Osteoblast (primary cell): ENCODE measurements around the gene ORC2. TPM values are rescaled to one million over a fixed set of nuclear protein-coding genes. Genes with fewer than 3 reads are reported as not detected.
"Not testable (repeated sequence)": the region's sequence is repeated elsewhere in the genome, so short reads cannot be mapped to it uniquely, and the experiment has no call there.

Experiments
- DNase-seq: peaks from one replicate; pipeline ENCODE4 v3.0.0; 2011; ENCODE audit warnings: low spot score, mixed read lengths; ENCODE audit not compliant: insufficient read length; ENCODE audit errors: missing footprints
- H2AFZ ChIP-seq: 2 replicates; pipeline ENCODE4 v1.6.0; 2011; ENCODE audit warnings: mild to moderate bottlenecking, low read length
- H3K27ac ChIP-seq: 2 replicates; pipeline ENCODE4 v1.5.1; 2011; ENCODE audit warnings: mild to moderate bottlenecking, low read depth, low read length, moderate library complexity
- H3K27me3 ChIP-seq: 2 replicates; pipeline ENCODE4 v1.6.0; 2012; ENCODE audit warnings: mild to moderate bottlenecking, control low read depth, inconsistent platforms, low read length, moderate library complexity; ENCODE audit not compliant: insufficient read depth
- H3K36me3 ChIP-seq: 2 replicates; pipeline ENCODE4 v1.5.1; 2011; ENCODE audit warnings: mild to moderate bottlenecking, low read length, control low read depth, moderate library complexity; ENCODE audit not compliant: insufficient read depth
- H3K4me1 ChIP-seq: 2 replicates; pipeline ENCODE4 v1.5.1; 2011; ENCODE audit warnings: mild to moderate bottlenecking, low read length, control low read depth, moderate library complexity; ENCODE audit not compliant: insufficient read depth
- H3K4me2 ChIP-seq: 2 replicates; pipeline ENCODE4 v1.6.0; 2011; ENCODE audit warnings: mild to moderate bottlenecking, low read length; ENCODE audit not compliant: insufficient read depth
- H3K4me3 ChIP-seq: fragments of 200-600 bp; sonication (generic); 3 replicates; pipeline ENCODE4 v1.5.1; 2012; ENCODE audit warnings: mild to moderate bottlenecking, low read length, inconsistent platforms; ENCODE audit not compliant: insufficient read depth
- H3K79me2 ChIP-seq: 2 replicates; pipeline ENCODE4 v1.6.0; 2012; ENCODE audit warnings: mild to moderate bottlenecking, low read length, control low read depth, inconsistent platforms; ENCODE audit not compliant: insufficient read depth
- H3K9me3 ChIP-seq: 2 replicates; pipeline ENCODE4 v1.5.1; 2011; ENCODE audit warnings: low read depth, low read length, control low read depth
- H4K20me1 ChIP-seq: 2 replicates; pipeline ENCODE4 v1.6.0; 2012; ENCODE audit warnings: mild to moderate bottlenecking, low read length, control low read depth; ENCODE audit not compliant: insufficient read depth
- total RNA-seq: library from RNA; depleted of rRNA; stranded (reverse); fragments of >200 nt; gene quantifications from 2 replicates; pipeline ENCODE4 v1.2.3, GENCODE V29; 2012
- TF ChIP-seq, protein P1 (sequence below): IDR thresholded peaks from 2 replicates; pipeline ENCODE4 v1.5.1; 2011; ENCODE audit warnings: mild to moderate bottlenecking, low read depth, low read length, moderate library complexity; ENCODE audit errors: extremely low read depth

The ORC2 gene
- total RNA-seq, 1 donor: 14.5 TPM

DNA sequence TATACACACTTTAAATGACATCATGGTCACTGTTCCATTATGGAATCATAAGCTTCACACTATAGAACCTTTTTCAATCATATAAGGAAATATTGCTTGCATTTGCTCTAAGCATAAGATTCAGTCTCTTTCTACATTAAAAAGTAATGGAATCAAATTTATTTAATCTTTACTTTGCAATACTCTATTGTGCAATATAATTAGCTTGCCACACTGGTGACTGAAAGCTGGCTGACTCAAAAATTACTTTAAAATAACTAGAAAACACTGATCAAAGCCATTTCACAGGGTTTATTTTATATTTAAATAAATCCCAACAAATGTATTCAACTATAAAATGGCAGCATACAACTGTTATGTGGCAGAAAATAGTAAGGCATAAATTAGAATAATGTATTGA is 13.2 kb upstream of the ORC2 start:
- Histone ChIP-seq H3K27ac (no peak overlapping the region), H3K4me1 (no peaks in the 10 kb centered on the region), H2AFZ (no peak overlapping the region), H3K4me2 (no peak overlapping the region), H3K9me3 (no peaks in the 10 kb centered on the region), H3K4me3 (no peak overlapping the region), H3K79me2 (no peaks in the 10 kb centered on the region), H3K36me3 (peaks cover 14% of the 10 kb centered on the region), H4K20me1 (no peaks in the 10 kb centered on the region), H3K27me3 (no peaks in the 10 kb centered on the region)
- TF ChIP-seq, protein P1, sequence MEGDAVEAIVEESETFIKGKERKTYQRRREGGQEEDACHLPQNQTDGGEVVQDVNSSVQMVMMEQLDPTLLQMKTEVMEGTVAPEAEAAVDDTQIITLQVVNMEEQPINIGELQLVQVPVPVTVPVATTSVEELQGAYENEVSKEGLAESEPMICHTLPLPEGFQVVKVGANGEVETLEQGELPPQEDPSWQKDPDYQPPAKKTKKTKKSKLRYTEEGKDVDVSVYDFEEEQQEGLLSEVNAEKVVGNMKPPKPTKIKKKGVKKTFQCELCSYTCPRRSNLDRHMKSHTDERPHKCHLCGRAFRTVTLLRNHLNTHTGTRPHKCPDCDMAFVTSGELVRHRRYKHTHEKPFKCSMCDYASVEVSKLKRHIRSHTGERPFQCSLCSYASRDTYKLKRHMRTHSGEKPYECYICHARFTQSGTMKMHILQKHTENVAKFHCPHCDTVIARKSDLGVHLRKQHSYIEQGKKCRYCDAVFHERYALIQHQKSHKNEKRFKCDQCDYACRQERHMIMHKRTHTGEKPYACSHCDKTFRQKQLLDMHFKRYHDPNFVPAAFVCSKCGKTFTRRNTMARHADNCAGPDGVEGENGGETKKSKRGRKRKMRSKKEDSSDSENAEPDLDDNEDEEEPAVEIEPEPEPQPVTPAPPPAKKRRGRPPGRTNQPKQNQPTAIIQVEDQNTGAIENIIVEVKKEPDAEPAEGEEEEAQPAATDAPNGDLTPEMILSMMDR: no peak
- no peak for DNase-seq

DNA sequence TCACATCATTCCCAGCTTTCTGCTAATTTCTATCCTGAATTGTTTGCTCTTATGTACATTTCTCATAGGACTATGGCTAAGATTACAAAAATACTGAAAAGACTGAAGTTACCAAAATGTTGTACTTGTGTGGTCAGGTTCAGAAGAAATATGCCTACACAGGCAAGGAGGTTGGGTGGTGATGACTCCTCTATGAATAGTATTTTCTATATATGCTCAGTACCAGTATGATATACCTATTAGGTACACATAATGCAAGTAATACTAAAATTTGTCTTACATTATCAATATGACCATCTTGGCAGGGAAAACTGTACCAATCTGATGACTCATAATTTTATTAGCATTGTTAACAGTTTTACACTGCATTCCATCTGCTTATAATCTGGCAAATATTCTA is 12.2 kb upstream of the ORC2 start:
- DNase-seq: no peak
- TF ChIP-seq, protein P1: no peak
- H2AFZ ChIP-seq: no peak overlapping the region
- H3K9me3 ChIP-seq: no peaks in the 10 kb centered on the region
- H3K36me3 ChIP-seq: peaks cover 4% of the 10 kb centered on the region
- H3K4me3 ChIP-seq: no peak overlapping the region
- H3K27me3 ChIP-seq: no peaks in the 10 kb centered on the region
- H4K20me1 ChIP-seq: no peaks in the 10 kb centered on the region
- no peak overlapping the region for H3K27ac ChIP-seq
- H3K79me2 ChIP-seq: no peaks in the 10 kb centered on the region
- H3K4me1 ChIP-seq: no peaks in the 10 kb centered on the region
- no peak overlapping the region for H3K4me2 ChIP-seq

DNA sequence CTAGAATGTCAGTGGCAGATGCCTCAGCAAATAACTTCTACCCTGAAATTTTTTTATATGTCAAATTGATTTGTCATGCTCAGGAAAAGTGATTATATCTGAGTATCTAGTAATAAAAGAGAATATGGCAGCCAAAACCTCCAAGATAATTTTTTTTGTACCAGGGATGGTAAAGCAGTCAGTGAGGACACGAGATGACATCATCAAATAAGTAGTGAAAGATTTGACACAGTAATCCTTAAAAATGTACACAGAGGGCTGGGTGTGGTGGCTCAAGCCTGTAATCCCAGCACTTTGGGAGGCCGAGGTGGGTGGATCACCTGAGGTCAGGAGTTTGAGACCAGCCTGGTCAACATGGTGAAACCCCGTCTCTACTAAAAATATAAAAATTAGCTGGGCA is 6.6 kb upstream of the ORC2 start:
- not testable (repeated sequence) for H3K79me2 ChIP-seq, H3K36me3 ChIP-seq

DNA sequence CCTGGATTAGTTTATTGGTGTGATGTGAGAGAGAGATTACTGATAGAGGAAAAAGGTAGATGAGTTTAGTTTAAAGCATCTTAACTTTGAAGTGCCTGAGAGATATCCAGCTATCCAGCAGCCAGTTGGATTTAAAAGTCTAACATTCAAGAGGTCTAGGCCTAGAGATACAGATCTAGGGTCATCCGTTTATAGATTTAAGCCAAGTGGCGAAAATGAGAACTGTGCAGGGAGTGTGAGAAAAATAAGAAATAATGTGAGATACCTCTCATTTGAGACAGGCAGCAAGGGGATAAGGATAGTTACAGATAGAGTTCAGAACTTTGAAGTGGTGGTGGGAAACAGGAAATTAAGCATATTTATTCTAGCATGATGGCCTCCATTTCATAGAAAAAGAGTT is 5.3 kb upstream of the ORC2 start:
- no peak overlapping the region for H3K27ac ChIP-seq
- no peaks in the 10 kb centered on the region for H3K9me3 ChIP-seq
- no peaks in the 10 kb centered on the region for H4K20me1 ChIP-seq
- TF ChIP-seq, protein P1: no peak
- peaks cover 17% of the 10 kb centered on the region for H3K4me1 ChIP-seq
- no peaks in the 10 kb centered on the region for H3K27me3 ChIP-seq
- H3K4me2 ChIP-seq: no peak overlapping the region
- no peaks in the 10 kb centered on the region for H3K36me3 ChIP-seq
- no peak overlapping the region for H3K4me3 ChIP-seq
- H3K79me2 ChIP-seq: peaks cover 8% of the 10 kb centered on the region
- no peak for DNase-seq
- H2AFZ ChIP-seq: no peak overlapping the region

More for the DNA sequence above, 6.6 kb upstream of the ORC2 start:
- not testable (repeated sequence) for H4K20me1 ChIP-seq, DNase-seq, H3K4me3 ChIP-seq, H2AFZ ChIP-seq, H3K27ac ChIP-seq, H3K27me3 ChIP-seq, H3K4me2 ChIP-seq, H3K9me3 ChIP-seq, H3K4me1 ChIP-seq
